GM19351 (cell line): Measurements from ENCODE around the gene BCL2L12.
A peak's percentile ranks its signal among the peaks of the same experiment; 100 is the strongest.
"Not testable (repeated sequence)": the region's sequence is repeated elsewhere in the genome, so short reads cannot be mapped to it uniquely, and the experiment has no call there.

Experiments used
- ATAC-seq: cut with Tn5 transposase; IDR thresholded peaks from one replicate; pipeline ENCODE4 v1.9.1; 2021; ENCODE audit warnings: mild to moderate bottlenecking, moderate library complexity; ENCODE audit not compliant: unreplicated experiment

The BCL2L12 gene

DNA sequence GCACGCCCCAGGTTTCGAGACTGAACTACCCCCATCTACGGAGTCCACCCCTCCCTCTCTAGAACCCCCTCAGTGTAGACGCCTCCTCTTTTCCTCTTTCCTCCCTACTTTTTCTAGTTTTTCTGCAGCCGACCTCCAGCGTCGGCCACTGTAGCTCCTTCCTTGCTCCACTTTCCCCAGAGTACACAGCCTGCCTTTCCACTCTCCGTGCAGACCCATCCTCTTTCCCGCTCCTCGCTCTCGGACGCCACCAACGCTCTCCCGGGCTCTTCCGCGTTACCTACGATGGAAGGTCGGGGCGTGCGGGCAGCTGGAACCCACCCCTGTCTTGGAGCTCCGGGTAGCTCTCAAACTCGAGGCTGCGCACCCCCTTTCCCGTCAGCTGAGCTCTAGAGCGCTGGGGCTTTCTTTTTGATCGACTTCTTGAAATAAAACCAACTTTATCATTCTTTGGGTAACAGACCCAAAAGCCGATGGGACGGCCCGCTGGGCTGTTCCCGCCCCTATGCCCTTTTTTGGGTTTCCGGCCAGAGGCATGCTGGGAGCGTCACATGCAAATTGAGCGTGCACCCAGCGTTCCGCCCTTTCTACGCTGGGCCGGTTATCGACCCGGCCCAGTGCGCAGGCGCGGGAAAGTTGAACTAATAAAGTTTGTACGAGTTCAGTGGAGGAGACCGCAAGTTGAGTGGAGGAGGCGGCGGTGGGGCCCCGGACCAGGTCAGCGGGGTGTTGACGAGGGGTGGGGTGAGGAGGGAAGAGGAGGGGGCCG lies at the start of gene BCL2L12, which contains the start of gene IRF3:
TSS of gene BCL2L12 (plus strand) at position 583 of the 769 bp plus-strand sequence. CDS start 760 bp downstream, outside the sequence.
TSS of gene IRF3 (minus strand) at position 507 of the 769 bp plus-strand sequence. CDS start 1,019 bp downstream, outside the sequence.
- ATAC-seq = peak; percentile 76

DNA sequence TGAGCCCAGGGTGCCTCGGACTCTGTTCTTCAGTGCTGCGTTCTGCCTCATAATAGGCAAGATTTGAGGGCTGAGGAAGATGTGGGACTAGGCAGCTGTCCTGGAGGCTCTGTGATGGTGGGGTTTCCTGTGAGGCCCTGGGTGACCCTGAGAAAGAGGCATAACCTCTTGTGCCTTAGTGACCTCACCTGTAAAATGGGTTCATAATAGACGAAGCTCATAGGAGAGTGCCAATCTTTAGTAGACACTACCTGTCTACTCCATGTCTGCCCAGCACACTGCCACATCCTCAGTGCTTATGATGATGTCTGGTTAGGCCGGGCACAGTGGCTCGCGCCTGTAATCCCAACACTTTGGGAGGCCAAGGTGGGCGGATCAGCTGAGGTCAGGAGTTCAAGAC lies 49.2 kb upstream of the BCL2L12 start:
- no peak for ATAC-seq

- no peak for ATAC-seq
Measured at GRCh38 chr19:49616945-49617344, 48.8 kb upstream of the BCL2L12 start.

DNA sequence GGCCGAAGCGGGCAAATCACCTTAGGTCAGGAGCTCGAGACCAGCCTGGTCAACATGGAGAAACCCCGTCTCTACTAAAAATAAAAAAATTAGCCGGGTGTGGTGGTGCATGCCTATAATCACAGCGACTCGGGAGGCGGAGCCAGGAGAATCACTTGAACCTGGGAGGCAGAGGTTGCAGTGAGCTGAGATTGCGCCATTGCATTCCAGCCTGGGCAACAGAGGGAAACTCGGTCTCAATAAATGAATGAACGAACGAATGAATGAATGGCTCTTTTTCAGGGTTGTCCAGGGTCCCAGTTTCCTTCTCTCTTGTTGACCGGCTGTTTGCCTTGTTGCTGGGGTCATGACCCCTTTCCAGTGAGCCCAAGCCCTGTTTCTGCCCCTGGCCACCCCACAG lies 47.9 kb upstream of the BCL2L12 start:
- ATAC-seq = not testable (repeated sequence)

DNA sequence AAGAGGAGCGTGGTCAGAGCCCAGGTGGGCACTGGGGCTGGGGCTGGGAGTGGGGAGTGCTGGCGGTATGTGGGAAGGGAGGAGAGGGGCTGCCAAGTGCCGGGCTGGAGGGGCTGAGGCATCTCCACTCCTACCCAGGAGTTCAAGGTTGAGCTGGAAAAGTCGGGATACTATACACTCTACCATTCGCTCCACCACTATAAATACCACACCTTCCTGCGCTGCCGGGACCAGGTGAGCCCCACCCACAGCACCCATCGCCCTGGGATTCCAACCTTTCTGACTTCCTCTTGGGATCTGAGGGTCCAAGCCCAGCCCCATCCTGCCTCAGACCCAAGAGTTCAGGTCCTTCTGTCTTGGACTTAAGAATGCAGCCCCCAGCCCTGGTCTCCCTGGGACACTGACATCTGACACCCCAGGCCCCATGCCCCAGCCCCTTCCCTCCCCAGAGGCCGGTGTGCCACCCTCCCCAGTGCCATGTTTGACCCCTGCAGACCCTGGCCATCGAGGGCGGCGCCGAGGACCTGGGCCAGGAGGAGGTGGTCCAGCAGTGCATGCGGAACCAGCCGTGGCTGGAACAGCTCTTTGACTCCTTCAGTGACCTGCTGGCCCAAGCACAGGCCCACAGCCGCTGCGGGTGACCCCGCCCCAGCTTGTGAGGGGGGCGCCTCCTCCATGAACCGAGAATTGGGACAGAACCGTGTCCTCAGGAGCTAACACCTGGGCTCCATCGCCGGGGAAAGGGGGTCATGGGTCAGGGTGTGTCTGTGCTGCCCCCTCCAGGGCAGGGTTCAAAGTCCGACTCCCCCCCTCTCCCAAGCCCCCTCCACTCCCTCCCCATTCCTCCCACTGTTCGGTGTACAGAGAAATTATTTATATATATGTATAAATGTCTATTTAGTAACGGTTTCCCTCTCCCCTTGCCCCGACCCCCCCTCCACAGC lies 40.5 kb upstream of the BCL2L12 start:
- ATAC-seq = no peak

DNA sequence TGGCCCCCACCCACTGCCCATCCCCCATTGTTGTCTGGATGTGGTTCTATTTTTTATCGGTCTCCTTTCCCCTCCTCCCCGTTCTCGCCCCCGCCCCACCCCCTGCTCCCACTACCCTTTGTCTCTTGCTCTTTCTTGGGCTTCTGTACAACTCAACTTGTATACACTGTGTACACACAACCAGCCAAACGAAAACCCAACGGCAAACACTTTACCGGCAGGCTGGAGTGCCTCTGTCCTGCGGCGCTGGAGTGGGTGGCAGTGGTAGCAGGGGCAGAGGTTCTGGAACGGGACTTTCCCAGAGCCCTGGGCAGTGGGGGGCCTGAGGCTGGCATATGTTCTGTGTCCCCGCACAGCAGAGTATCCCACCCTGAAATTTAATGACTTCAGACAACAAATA lies 39.5 kb upstream of the BCL2L12 start:
- ATAC-seq = no peak

DNA sequence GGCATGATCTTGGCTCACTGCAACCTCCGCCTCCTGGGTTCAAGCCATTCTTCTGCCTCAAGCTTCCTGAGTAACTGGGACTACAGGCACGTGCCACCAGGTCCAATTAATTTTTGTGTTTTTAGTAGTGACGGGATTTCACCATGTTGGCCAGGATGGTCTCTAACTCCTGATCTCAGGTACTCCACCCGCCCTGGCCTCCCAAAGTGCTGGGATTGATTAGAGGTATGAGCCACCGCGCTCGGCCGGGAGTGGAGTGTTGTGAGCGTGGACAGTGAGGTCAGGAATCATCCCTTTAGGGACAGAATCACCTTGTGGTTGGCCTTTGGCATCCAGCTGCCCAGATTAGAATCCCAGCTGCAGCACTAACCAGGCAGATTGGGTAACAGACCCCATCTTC lies 36.1 kb upstream of the BCL2L12 start:
- ATAC-seq = no peak

DNA sequence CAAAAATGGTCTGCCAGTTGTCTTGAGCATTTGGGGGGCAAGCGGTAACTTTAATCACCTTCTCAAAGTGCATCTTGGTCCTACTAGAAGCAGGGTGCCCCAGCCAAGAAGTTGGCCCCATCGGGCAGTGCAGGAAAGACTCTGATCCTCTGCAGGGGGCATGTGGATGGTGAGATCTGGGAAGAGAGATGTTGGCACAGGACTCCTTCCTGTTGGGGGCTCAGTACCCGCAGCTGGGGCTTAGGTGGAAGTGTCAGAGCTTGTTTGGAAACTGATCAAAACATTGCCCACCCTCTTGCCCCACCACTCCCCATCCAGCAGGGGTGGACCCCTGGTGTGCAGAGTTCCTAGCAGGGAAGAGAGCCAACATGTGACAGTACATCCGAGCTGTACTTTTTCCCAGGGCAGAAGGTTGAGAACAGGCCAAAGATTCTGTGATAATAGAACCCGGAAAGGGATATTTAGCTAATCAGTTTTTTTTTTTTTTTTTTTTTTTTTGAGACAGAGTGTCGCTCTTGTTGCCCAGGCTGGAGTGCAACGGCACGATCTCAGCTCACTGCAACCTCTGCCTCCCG lies 34.6 kb upstream of the BCL2L12 start:
- ATAC-seq = no peak

DNA sequence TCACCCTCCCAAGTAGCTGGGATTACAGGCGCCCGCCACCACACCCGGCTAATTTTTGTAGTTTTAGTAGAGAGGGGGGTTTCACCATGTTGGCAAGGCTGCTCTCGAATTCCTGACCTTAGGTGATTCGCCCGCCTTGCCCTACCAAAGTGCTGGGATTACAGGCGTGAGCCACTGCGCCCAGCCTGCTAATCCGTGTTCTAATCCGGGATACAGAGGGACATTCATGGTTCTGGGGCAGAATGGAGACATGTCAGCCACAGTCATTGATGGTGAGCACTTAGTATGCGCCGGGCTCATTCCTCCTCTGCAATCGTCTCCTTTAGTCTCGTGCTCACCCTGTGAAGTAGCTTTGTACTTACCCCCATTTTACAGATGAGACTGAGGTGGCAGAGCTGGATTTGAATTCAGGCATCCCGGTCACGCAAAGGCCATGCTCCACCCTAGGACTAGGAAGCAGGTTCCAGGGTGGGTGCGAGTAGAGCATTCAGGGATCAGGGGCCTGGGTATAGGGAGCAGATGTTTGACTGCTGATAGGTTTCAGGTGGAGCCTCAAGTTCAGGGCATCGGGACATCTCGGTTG lies 34.0 kb upstream of the BCL2L12 start:
- no peak for ATAC-seq

DNA sequence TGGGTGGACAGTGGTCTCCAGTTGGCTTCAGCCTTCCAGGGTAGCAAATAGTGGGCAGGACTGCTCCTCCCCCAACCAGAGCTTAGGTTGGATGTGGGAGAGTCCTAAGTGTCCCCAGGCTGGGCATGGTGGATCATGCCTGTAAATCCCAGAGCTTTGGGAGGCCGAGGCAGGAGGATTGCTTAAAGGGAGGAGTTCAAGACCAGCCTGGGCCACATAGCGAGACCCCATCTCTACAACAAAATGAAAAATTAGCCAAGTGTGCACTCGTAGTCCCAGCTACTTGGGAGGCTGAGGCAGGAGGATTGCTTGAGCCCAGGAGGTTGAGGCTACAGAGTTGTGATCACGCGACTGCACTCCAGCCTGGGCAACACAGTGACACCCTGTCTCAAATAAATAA lies 33.2 kb upstream of the BCL2L12 start:
- no peak for ATAC-seq

- not testable (repeated sequence) for ATAC-seq
Measured at GRCh38 chr19:49633273-49633672, 32.5 kb upstream of the BCL2L12 start.

DNA sequence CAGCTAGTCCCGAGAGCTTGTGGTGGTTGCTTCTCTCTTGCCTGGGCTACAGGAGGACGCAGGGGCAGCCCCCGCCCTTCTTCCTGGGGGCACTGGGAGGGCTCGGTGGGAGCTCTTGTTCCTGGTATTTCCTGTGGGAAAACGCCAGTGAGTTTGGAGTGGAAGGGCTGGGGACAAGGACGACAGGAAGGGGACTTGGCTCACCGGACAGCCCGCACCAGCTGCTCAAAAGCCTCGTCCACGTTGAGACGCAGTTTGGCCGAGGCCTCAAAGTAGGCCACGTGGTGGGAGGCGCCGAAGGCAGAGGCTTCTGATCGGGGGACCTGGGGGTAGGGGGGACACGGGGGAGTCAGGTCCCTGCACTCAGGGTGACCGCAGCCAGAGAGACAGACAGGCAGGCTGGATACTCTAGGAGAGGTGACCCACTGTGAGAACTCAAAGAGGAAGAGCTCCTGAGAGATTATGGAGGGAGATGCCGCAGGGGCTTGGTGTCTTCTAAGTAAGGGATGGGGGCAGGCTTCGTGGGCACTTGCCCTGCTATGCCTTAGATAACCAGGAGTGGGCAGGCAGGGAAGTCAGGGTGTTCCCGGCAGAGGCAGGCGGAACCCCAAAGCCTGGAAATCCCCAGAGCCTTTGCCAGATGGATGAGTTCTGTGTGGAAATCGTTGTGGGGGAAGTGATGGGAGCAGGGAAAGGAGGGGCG lies 30.1 kb upstream of the BCL2L12 start:
- no peak for ATAC-seq

DNA sequence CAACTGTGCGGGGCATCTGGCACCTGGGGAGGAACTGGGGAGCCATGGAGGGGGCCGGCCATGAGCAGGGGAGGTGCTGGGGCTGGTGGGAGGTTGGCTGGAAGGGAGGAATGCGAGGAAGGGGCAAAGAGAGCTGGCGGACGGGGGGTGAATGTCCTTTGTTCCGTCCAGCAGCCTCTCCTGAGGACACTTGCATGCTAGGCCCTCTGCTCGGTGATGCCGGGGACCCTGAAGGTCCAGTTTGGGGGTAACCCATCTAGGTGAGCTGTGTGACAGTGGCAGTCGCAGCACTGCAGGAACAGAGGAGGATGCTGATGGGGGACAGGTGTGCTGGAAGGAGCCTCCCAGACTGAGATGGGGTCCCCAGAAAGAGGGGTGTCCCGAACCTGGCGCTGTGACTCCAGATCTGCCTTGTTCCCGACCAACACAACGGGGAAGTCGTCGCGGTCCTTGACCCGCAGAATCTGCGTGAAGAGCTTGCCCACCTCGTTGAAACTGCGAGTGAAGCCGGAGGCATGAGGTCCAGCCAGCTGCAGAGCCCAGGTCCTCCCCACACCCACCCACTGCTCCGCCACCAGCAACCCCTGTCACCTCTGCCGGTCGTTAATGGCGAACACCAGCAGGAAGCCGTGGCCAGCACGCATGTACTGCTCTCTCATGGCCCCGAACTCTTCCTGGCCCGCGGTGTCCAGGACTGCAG lies 29.4 kb upstream of the BCL2L12 start:
- no peak for ATAC-seq

GRCh38 chr19:49637821-49638738 lies 27.7 kb upstream of the BCL2L12 start:
- ATAC-seq = no peak

- no peak for ATAC-seq
Measured at GRCh38 chr19:49639401-49640112, 26.2 kb upstream of the BCL2L12 start.

- peak; percentile 53 for ATAC-seq
Measured at GRCh38 chr19:49640113-49640898, 25.4 kb upstream of the BCL2L12 start, which contains the start of gene RRAS. Gene RRAS (minus strand): TSS chr19:49640143. CDS start chr19:49640098, 45 bp downstream.
